PFSK-1 (cell line): ENCODE data around the gene CASQ2.

Experiments used
- POLR2AphosphoS5 ChIP-seq: IDR thresholded peaks from 2 replicates; pipeline ENCODE4 v1.6.1; 2012; ENCODE audit warnings: low read depth, mild to moderate bottlenecking, control low read depth, low read length, moderate library complexity
- REST ChIP-seq, 2 experiments: IDR thresholded peaks; 2 replicates each; pipeline versions ENCODE4 v1.6.1 to v1.8.0; 2011 to 2012; ENCODE audit warnings: low read depth in 2 of 2, low read length in 2 of 2, control low read depth in 1 of 2, inconsistent platforms in 1 of 2, mild to moderate bottlenecking in 1 of 2, moderate library complexity in 1 of 2; ENCODE audit not compliant: insufficient read depth in 1 of 2

GRCh38 chr1:115813727-115814126 is 45.2 kb upstream of the CASQ2 start:
- TF ChIP-seq POLR2AphosphoS5 = no peak
- no peak for TF ChIP-seq REST (IDR thresholded peaks at IDR 0.05; ENCODE audit: insufficient read depth in 1 of 2, low read depth in 2 of 2, low read length in 2 of 2)
